Measurements from ENCODE around the gene NUMBL. TPM values are rescaled to one million over a fixed set of nuclear protein-coding genes. Genes with fewer than 3 reads are reported as not detected.

The NUMBL gene
- polyA plus RNA-seq, 2 of the 4 experiments (the other 2 are of a cell fraction) = 21.1 to 28.7 TPM

GRCh38 chr19:40685016-40685526 is 5.4 kb downstream of the NUMBL start:
- Histone ChIP-seq H3K27ac (no peak overlapping the region), H3K4me3 (no peak overlapping the region), H3K4me1 (peaks cover 25% of the 10 kb centered on the region), H3K4me2 (no peak overlapping the region), H3K9me3 (no peaks in the 10 kb centered on the region)
- peak; percentile 23 for FAIRE-seq
- DNase-seq (ENCODE audit: low read depth in 1 of 2, low spot score in 1 of 2) = no peak
- CTCF ChIA-PET = interaction anchor here (0.6 to 14.9 kb wide), 7 partner anchors 17 to 65 kb away, joined by 3 to 140 read pairs (median 4); partner anchors contain the start of gene ACTMAP
- POLR2A ChIA-PET = no interaction called here
- WGBS (ENCODE audit: missing lambda C conversion rate) = 94% methylated on average over 3 of the region's 3 CpGs
- ATAC-seq = no peak
- TF ChIP-seq RCOR1 (IDR thresholded peaks at IDR 0.05; ENCODE audit: low read depth, low read length) = no peak
- TF ChIP-seq, protein P1, sequence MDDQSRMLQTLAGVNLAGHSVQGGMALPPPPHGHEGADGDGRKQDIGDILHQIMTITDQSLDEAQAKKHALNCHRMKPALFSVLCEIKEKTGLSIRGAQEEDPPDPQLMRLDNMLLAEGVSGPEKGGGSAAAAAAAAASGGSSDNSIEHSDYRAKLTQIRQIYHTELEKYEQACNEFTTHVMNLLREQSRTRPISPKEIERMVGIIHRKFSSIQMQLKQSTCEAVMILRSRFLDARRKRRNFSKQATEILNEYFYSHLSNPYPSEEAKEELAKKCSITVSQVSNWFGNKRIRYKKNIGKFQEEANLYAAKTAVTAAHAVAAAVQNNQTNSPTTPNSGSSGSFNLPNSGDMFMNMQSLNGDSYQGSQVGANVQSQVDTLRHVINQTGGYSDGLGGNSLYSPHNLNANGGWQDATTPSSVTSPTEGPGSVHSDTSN (IDR thresholded peaks at IDR 0.05) = no peak
- TF ChIP-seq PHF8 (IDR thresholded peaks at IDR 0.05; ENCODE audit: borderline replicate concordance, low read depth) = no peak
- no peak for TF ChIP-seq MYC (IDR thresholded peaks at IDR 0.05; ENCODE audit: borderline replicate concordance, low read length)
- no peak for TF ChIP-seq CBX2 (IDR thresholded peaks at IDR 0.05; ENCODE audit: borderline replicate concordance, low read depth)
- no peak for TF ChIP-seq ZSCAN20 (CRISPR knock-in tag; IDR thresholded peaks at IDR 0.05)
- no peak for TF ChIP-seq CHD4 (IDR thresholded peaks at IDR 0.05; ENCODE audit: borderline replicate concordance)
- no peak for TF ChIP-seq HDAC2 (IDR thresholded peaks at IDR 0.05)
- TF ChIP-seq SMC3 (IDR thresholded peaks at IDR 0.05) = no peak
- TF ChIP-seq FOXS1 (CRISPR knock-in tag; IDR thresholded peaks at IDR 0.05) = no peak
- TF ChIP-seq, protein P2, sequence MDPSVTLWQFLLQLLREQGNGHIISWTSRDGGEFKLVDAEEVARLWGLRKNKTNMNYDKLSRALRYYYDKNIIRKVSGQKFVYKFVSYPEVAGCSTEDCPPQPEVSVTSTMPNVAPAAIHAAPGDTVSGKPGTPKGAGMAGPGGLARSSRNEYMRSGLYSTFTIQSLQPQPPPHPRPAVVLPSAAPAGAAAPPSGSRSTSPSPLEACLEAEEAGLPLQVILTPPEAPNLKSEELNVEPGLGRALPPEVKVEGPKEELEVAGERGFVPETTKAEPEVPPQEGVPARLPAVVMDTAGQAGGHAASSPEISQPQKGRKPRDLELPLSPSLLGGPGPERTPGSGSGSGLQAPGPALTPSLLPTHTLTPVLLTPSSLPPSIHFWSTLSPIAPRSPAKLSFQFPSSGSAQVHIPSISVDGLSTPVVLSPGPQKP (IDR thresholded peaks at IDR 0.05; ENCODE audit: low read depth, low read length) = no peak
- TF ChIP-seq SREBF2 (IDR thresholded peaks at IDR 0.05) = no peak
- TF ChIP-seq RNF2 (IDR thresholded peaks at IDR 0.05; ENCODE audit: borderline replicate concordance, low read depth) = no peak

- DNase-seq (ENCODE audit: low read depth in 1 of 2, low spot score in 1 of 2) (no peak), FAIRE-seq (no peak), ATAC-seq (no peak)
- 95% methylated on average over 32 of the region's 32 CpGs for WGBS (ENCODE audit: missing lambda C conversion rate)
- H3K4me2 ChIP-seq = no peak overlapping the region
- CTCF ChIA-PET = interaction anchor here (0.7 to 14.9 kb wide), 7 partner anchors 11 to 365 kb away, joined by 3 to 140 read pairs (median 3); no protein-coding TSS in a partner anchor
- H3K27ac ChIP-seq = no peak overlapping the region
- H3K4me1 ChIP-seq = peaks cover 19% of the 10 kb centered on the region
- POLR2A ChIA-PET = no interaction called here
- H3K4me3 ChIP-seq = no peak overlapping the region
- H3K9me3 ChIP-seq = no peaks in the 10 kb centered on the region
- TF ChIP-seq RARB (CRISPR knock-in tag; IDR thresholded peaks at IDR 0.05) = no peak
- TF ChIP-seq HOXB13 (CRISPR knock-in tag; IDR thresholded peaks at IDR 0.05; ENCODE audit: low read depth) = no peak
- no peak for TF ChIP-seq ESRRA (IDR thresholded peaks at IDR 0.05; ENCODE audit: borderline replicate concordance, low read length)
- TF ChIP-seq, protein P3, sequence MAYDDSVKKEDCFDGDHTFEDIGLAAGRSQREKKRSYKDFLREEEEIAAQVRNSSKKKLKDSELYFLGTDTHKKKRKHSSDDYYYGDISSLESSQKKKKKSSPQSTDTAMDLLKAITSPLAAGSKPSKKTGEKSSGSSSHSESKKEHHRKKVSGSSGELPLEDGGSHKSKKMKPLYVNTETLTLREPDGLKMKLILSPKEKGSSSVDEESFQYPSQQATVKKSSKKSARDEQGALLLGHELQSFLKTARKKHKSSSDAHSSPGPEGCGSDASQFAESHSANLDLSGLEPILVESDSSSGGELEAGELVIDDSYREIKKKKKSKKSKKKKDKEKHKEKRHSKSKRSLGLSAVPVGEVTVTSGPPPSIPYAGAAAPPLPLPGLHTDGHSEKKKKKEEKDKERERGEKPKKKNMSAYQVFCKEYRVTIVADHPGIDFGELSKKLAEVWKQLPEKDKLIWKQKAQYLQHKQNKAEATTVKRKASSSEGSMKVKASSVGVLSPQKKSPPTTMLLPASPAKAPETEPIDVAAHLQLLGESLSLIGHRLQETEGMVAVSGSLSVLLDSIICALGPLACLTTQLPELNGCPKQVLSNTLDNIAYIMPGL (CRISPR knock-in tag; IDR thresholded peaks at IDR 0.05; ENCODE audit: borderline replicate concordance) = no peak
- no peak for TF ChIP-seq EHF (CRISPR knock-in tag; IDR thresholded peaks at IDR 0.05)
- no peak for TF ChIP-seq ZSCAN20 (CRISPR knock-in tag; IDR thresholded peaks at IDR 0.05)
- TF ChIP-seq EP300 (IDR thresholded peaks at IDR 0.05) = no peak
- no peak for TF ChIP-seq PHF8 (IDR thresholded peaks at IDR 0.05; ENCODE audit: borderline replicate concordance, low read depth)
- TF ChIP-seq, protein P4, sequence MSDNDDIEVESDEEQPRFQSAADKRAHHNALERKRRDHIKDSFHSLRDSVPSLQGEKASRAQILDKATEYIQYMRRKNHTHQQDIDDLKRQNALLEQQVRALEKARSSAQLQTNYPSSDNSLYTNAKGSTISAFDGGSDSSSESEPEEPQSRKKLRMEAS (IDR thresholded peaks at IDR 0.05) = no peak
- TF ChIP-seq TP53 (CRISPR knock-in tag; IDR thresholded peaks at IDR 0.05) = no peak
- no peak for TF ChIP-seq CTCF (IDR thresholded peaks at IDR 0.05)
- TF ChIP-seq, protein P5, sequence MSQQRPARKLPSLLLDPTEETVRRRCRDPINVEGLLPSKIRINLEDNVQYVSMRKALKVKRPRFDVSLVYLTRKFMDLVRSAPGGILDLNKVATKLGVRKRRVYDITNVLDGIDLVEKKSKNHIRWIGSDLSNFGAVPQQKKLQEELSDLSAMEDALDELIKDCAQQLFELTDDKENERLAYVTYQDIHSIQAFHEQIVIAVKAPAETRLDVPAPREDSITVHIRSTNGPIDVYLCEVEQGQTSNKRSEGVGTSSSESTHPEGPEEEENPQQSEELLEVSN (IDR thresholded peaks at IDR 0.05; ENCODE audit: borderline replicate concordance, low read depth) = no peak
- TF ChIP-seq ZFP36 (IDR thresholded peaks at IDR 0.05; ENCODE audit: borderline replicate concordance, partially characterized antibody) = no peak
- TF ChIP-seq, protein P1 (IDR thresholded peaks at IDR 0.05) = no peak
- TF ChIP-seq KDM1A (IDR thresholded peaks at IDR 0.05; ENCODE audit: low read depth) = no peak
These were observed 6.2 kb downstream of the NUMBL start for GRCh38 chr19:40684280-40684679.

All from A549 (cell line).